Measurements from ENCODE around the gene ALG1.
A peak's percentile ranks its signal among the peaks of the same experiment; 100 is the strongest.

The ALG1 gene

DNA sequence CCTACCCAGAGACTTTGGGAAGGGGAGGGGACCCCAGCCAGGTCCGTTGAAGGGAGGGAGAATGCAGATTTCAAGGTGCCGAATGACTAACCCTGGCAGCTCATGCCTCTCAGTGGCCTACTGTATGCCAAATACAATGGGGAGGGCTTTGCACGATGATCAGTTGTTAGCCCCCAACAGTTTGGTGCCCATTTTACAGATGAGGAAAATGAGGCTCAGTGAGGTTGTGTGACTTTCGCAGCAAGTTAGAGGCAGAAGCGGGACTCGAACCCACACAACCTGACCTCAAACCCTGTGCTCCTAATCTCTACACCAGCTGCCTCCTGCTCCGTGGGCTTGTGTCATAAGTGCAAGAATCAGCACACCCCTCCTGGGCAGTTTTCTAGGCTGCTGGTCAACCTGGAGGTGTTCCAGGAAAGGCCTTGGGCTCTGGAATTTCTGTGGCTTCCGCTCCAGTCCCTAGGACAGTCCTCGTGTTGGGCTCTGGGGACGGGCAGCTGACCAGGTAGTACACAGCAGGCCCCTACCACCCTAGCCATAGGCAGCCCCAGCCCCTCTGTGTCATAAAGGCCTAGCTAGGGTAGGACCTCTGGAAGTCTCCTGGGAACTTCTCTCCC lies 26.0 kb upstream of the ALG1 start:
- no peak for DNase-seq (ENCODE audit: low read depth in 2 of 2)

DNA sequence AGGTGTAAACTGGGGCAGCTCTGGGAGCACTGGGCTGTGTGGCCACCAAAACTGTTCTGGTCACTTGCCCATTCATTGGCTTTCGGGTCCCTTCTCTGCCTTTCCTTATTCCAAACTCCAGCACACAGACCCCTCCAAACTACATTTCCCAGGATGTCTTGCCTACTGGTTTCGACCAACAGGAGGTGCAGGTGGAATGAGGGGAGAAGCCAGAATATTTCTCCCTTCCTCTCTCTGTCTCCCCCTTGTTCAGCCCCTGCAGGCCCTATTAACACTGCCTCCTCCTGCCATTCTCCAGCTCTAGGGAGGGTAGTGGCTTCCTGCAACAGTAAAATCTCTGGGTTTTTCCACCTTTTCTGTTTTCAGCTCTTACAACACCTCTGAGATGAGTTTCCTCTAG lies 24.7 kb upstream of the ALG1 start:
- no peak for DNase-seq (ENCODE audit: low read depth in 2 of 2)

DNA sequence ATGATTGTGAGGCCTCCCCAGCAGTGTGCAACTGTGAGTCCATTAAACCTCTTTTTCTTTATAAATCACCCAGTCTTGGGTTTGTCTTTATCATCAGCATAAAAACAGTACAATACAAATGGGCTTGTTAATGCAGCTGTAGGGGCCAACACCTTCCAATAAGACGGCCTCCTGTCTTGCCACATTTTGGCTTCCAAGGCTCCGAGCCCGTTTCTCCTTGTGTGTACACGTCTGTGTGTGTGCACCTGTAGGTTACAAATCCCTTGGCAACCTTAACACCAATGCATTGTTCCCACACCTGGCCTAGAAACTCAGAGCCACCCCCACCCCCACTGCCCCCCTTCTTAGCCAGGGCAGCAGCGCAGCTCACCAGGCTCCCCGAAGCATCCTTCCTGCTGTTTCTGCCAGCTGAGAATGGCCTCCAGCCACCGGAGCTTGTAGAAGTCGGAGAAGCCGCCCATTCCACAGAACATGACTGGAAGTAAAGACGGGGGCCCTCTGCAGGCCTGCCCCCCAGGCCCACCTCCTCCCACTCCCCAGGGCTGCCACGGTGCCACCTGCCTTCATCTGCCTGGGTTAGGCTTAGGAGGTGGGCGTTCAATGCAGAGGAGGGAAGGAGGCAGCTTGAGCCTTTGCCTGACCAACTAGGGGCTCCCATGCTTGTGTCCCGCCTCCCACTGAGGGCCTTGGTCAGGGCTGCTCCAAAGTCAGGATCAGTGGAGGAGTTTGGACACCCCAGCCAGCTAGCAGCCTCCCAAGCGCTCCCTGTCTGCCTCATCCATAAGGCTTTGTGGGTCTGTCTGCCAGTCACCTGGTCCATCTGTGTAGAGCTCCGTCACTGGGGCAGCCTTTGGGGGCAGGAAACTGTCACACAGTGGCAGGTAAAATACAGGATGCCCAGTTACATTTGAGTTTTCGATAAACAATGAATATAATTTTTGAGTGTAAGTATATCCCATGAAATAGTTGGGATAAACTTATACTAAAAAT lies 16.5 kb upstream of the ALG1 start:
- DNase-seq (ENCODE audit: low read depth in 2 of 2): no peak

DNA sequence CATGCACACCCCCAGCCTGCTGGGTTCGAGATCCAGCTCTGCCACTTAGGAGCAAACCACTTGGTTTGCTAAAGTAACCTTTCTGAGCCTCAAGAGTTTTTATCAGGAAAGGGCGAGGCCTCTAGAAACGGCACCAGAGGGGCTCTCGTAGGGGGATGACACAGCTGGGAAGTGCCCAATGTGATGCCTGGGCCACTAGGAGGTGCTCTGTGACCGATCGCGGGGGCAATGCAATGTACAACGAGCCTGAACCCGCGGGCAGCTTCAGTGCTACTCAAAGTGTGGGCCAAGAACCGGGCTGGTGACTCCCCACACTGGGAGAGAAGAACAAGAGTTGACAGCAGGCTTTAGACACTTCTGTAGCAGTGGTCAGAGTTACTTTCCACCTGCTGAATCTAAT lies 15.3 kb upstream of the ALG1 start:
- peak in 1 of 2 experiments; percentile 22 for DNase-seq (ENCODE audit: low read depth in 2 of 2)

DNA sequence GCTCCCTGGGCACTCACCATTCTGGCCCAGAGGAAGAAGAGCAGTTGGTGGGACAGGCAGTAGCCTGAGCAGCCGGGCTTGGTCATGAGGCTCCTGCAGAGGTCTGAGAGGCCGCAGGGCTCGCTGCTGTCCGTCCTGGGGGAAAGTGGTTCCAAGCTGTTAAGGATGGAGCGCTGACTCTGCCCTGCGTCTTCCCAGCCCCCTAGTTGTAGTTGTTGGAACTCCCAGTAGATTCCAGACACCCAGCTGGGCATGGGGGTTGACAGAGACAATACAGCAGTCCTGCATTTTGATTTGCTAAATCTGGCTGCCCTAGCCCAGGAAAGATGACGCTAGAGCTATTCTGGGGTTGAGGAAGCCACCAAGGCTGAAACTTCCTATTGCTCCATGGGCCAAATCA lies 13.2 kb upstream of the ALG1 start:
- no peak for DNase-seq (ENCODE audit: low read depth in 2 of 2)

DNA sequence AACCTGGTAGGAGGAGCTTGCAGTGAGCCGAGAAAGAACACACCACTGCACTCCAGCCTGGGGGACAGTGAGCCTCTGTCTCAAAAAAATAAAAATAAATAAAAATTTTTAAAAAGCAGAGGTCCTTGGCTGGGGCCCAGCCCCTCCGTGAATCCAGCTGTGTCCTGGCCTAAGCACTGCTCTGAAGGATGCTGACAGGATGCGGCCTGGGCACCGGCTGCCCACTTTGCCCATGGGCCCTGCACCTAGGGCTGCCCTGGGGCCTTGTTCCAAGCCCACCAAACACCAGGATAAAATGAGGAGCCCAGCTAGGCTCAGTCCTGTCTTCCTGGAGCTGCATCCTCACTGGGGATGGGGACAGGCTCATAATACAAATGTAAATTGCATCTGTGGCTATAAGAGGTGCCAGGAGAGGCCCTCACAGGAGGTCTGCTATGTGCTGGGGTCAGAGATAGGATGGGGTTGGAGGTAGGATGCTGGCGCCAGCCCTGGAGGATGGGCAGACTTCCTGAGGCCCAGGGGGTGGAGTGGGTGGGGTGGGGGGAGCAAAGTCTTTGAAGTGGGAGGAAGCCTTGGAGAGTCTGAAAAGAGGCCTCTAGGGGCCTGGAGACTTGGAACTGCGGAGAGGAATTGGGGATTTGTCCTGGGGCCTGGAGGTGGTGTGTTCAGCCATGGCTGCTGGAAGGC lies 12.1 kb upstream of the ALG1 start:
- DNase-seq (ENCODE audit: low read depth in 2 of 2): no peak

DNA sequence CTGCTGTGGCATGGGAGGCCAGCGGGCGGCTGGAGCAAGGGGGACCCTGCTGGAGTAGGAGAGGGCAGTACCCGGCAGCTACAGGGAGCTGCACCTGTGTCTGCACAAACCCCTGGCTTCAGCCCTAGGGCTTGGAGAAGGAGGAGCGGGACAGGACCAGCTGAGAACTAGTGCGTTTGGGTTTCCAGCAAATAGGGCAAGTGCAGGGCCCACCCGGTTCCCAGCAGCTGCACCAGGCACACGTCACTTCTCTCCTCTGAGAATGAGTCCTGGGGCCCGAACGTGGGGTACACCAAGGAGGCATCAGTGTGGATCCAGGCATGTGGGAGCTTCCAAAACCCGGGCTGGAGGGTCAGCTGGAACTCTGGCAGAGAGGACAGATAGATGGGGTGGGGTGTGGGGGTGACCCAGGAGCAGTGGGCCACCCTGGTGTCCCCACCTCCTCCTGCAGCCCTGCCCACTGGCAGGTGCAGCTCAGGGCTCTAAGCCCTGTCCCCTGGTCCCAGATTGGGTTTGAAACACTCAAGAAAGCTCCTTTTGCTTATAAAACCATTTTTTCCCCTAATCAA lies 11.5 kb upstream of the ALG1 start:
- no peak for DNase-seq (ENCODE audit: low read depth in 2 of 2)

DNA sequence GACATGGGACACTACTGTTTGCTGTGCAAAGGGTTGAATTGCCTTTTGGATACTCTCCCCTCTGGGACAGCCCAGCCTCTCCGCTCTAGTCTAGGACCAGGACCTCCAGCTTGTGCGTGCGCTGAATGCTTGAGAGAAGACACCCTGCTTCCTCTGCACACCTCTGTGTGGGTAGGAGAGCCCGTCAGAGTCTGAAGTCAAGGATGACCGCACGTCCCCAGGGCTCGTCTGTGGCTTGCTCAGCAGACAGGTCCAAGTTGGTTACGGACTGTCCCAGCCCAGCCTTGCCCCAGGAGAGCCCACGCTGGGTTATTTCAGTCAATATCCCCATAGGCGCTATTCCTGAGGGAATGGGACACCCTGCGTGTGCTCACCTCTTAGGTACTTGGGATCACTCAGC lies 9.6 kb upstream of the ALG1 start:
- no peak for DNase-seq (ENCODE audit: low read depth in 2 of 2)

DNA sequence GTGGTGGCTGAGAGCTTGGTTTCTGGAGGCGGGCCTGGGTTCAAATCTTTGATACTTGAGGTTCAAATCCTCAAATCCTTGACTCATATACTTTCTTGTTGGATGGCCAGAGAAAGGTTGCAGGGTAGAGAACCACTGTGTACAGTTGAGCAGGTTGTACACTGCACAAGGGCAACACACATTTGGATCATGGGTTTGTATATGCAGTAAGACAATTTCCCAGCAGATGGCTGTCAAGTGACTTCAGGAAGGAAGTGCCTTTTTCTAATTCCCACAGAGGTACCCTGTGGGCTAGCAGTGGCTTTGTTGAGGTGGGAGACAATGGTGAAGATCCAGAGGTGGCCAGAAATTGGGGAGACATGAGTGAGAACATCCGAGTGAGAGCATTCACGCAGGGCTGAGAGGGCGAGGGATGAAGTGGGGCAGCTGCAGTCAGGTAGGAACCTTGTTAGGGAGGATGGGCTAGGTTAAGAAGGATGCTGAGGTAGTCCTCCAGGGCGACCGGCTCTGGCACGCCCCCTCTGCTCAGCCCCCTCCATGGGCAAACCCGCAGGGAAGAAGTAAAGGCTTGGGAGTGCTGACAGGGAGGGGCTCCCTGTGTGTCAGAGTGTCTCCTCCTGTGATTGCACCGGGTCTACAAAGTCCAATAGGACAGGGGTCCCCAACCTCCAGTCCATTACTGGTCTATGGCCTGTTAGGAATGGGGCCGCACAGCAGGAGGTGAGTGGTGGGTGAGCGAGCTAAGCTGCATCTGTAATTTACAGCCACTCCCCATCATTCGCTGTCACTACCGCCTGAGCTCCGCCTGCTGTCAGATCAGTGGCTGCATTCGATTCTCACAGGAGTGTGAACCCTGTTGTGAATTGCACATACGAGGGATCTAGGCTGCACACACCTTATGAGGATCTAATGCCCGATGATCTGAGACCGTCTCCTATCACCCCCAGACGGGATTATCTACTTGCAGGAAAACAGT lies 8.6 kb upstream of the ALG1 start:
- no peak for DNase-seq (ENCODE audit: low read depth in 2 of 2)

DNA sequence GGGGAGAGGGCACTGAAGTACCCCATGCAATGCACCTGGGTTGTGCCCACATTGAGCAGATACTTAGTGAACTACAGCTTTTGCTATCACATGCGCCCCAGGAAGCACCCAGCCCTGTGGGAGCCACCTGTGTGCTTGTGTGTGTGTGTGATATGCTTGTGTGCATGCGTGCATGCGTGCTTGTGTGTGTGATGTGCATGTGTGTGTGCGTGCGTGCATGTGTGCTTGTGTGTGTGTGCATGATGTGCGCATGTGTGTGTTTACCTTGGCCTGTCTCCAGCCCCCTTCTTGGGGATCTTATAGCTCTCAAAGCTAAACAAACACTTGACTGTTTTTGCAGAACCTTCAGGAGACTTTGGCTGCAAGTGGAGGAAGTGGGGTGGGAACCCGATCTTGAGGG lies 6.7 kb upstream of the ALG1 start:
- DNase-seq (ENCODE audit: low read depth in 2 of 2): no peak

DNA sequence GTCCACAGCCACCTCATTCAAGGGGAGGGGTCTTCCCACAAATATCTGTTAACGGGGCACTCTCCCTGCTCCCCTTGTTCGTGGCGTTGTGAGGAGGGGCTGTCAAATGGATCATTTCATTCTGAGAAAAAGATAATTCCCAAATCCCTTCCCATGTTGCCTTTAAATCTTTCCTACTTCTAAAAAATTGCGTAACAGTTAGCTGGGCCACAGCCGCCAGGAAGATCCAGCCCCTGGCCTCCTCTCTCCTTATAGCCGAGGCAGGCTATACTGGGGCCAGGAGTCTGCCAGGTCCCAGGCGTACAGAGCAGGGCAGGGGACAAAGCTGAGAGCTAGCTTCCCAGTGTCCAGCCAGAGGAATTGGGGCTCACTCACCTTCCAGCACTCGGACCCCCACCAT lies 6.3 kb upstream of the ALG1 start:
- DNase-seq (ENCODE audit: low read depth in 2 of 2): no peak

DNA sequence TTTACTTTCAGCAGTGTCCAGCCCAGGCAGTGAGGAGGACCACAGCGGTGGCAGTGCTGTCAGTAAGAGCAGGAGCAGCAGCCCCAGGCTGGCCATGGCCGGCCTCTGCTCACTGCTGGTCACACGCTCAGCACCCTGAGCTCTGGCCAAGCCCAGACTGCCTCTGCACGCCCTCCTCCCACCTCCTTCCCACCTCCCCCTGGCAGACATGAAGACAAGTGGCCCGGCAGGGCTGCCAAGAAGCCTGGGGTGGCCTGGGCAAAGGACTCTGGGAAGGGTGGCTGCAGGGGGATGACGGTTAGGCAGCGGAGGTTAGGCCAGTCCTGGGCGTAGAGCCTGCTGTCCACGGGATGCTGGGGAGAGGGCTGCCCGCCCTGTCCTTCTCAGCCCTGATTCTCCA lies 5.8 kb upstream of the ALG1 start, which contains the start of gene C16orf89:
C16orf89 (minus strand) TSS at position 144 of the 400 bp plus-strand sequence; CDS start at position 96, 48 bp downstream.
- no peak for DNase-seq (ENCODE audit: low read depth in 2 of 2)

DNA sequence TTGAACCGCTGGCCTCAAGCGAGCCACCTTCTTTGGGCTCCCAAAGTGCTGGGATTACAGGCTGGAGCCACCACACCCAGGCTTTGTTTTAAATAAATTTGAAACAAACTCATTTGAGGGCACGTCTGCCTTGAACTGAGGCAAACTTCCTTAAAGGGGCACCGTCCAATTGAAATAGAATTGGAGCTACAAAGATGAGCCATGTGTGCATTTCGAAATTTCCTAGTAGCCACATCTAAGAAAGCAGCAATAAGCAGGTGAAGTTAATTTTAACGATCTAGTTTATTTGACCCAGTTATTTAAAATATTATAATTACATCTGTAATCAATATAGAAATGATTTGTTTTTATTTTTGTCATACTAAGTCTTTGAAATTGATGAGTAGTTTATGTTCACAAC lies 5.1 kb upstream of the ALG1 start:
- no peak for DNase-seq (ENCODE audit: low read depth in 2 of 2)

DNA sequence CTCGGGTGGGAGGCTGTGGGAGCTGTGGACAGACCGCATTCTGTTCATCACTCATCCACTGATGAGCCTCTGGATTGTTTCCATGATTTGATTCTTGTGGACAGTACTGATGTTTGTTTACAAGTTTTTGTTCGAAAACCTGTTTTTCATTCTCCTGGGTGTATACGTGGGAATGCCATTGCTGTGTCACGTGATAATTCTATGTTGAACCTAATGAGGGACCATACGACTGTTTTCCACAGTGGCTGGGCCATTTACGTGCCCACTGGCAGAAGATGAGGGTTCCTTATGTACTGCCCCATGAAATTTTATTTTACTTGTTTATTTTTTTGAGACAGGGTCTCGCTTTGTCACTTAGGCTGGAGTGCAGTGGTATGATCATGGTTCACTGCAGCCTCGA lies 2.6 kb upstream of the ALG1 start:
- DNase-seq (ENCODE audit: low read depth in 2 of 2): no peak

DNA sequence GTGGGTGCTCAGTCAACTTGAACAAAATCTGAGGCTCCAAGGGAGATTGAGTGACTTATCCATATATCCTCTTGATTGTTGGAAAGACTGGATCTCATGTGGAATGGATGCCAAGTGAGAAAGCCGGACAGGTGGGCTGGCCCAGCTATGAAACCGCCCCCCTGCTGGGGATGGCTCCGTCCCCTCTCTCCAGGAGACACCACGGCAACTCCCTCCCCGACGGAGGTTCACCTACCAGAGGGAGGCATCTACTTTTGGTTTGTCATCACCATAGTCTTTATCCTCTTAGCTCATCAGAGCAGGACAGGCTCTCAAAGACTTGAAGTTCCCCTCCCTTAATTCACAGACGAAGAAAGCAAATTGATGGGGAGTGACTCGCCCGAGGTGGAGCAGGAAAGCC lies 1.8 kb upstream of the ALG1 start:
- DNase-seq (ENCODE audit: low read depth in 2 of 2): no peak

DNA sequence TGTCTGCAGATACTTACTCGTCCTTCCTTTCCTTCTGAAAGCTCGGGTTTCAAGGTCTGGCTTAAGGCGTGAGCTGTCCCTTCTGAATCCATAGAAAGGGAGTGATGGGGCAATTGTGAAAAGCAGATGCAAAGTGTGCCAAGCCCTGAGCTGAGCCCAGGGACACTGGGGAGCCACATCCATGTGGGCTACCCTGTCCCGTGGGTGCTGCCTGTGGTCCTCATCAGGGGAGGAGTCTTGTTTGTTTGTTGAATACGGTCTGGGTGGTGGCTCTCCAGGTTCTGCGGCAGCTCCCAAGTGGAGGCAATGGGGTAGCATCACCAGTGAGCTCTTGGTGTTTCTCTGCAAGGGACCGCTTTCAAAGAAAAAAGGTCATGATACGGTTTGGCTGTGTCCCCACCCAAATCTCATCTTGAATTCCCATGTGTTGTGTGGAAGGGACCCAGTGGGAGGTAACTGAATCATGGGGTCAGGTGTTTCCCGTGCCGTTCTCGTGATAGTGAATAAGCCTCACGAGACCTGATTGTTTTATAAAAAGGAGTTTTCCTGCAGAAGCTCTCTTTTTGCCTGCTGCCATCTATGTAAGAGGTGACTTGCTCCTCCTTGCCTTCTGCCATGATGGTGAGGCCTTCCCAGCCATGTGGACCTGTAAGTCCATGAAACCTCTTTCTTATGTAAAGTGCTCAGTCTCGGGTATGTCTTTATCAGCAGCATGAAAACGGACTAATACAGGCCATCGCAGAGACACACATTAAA lies 1.0 kb upstream of the ALG1 start:
- no peak for DNase-seq (ENCODE audit: low read depth in 2 of 2)

DNA sequence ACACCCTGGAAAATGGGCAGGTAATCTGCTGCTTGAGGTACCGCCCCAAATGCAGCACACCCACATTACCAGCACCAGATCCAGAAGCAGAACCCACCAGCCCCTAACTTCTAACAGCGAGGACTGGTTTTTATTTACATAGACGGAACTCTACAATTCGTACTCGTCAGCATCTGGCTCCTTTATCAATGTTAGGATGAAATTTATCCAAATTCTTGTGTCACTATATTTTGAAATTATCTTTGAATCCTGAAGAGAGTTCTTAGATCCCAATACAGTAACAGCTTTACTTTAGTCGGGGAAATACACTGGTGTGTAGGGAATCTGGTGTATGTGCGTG lies 332 bp upstream of the ALG1 start:
- DNase-seq (ENCODE audit: low read depth in 2 of 2): no peak

DNA sequence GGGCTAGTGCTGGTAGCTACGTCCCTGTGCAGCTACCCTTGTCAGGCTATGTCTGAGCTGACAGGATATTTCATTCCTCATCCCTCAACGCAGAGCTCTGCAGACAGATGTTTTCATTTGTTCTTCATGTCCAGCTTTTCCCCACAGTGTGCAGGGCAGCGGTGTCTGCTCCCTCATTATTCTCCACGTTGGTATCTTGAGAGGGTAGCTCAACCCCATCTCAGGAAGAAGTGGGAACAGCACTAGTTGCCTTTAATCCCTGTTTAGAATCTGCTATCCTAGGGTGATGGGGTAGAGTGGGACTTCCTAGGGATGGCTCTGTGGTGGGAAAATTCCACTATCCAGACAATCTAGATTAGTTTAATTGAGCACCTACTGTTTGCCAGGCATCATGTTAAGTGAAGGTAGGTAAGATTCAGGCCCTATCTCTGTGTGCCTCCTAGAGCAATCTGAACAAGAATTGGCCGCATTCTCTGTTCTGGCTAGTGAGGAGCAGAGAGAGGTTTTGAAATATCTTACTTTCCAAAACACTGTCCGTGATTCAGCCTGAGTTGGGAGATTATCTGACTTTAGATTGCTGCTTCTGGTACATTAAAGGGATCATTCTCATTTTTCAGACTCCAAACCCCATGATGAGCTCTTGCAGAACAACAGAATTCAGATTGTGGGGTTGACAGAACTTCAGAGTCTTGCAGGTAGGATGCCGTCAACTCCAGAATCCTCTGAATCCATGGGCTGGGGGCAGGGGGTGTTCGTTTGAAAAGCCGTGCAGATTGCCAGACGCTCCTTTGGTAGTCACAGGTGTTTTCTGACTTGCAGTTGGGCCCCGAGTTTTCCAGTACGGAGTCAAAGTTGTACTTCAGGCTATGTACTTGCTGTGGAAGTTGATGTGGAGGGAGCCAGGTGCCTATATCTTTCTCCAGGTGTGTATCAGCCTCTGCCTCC lies 963 bp downstream of the ALG1 start:
- DNase-seq (ENCODE audit: low read depth in 2 of 2): no peak

DNA sequence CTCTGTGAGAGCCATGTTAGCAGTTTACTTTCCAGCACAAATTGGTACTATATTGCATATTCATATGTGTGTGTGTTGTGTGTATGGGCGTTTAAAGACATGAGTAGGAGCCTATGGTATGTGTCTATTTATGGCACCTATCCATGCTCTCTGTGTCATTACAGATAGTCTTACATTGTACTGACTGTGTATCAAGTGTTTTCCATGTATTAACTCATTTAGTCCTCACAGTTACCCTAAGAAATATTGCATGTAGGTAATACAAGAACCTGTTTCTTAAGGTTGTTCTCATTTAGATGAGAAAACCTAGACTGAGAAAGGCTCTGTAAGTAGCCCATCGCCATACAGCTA lies 1.6 kb downstream of the ALG1 start:
- no peak for DNase-seq (ENCODE audit: low read depth in 2 of 2)

All from stimulated activated CD4-positive, alpha-beta T cell treated with anti-CD3 and anti-CD28 coated beads, Interleukin-12 subunit alpha, Interleukin-12 subunit beta, amount 100 ng/mL, for 24 hours (primary cell).